Measurements from ENCODE around the gene ADCK2. TPM values are rescaled to one million over a fixed set of nuclear protein-coding genes. Genes with fewer than 3 reads are reported as not detected.

Gene ADCK2
- total RNA-seq, 1 experiment from 2014 or later = 16.8 TPM

- no peak overlapping the region for H3K4me2 ChIP-seq (ENCODE audit: low read depth, low read length, poor library complexity, severe bottlenecking)
- no peak for DNase-seq
- no peaks in the 10 kb centered on the region; the same call in 1 of the 2 replicates for H3K36me3 ChIP-seq (ENCODE audit: insufficient read depth, low read length)
Measured at GRCh38 chr7:140719721-140720120, 47.0 kb downstream of the ADCK2 start.

GRCh38 chr7:140722254-140722653, 49.5 kb downstream of the ADCK2 start:
- Histone ChIP-seq H3K4me3 (ENCODE audit: low read length) (no peak overlapping the region), H2AFZ (ENCODE audit: low read length) (no peak overlapping the region), H3K79me2 (ENCODE audit: low read length) (peaks cover 6% of the 10 kb centered on the region; the same call in 1 of the 2 replicates), H3K27ac (ENCODE audit: low read length) (no peak overlapping the region), H3K36me3 (ENCODE audit: insufficient read depth, low read length) (no peaks in the 10 kb centered on the region; the same call in 1 of the 2 replicates), H3K4me2 (ENCODE audit: low read depth, low read length, poor library complexity, severe bottlenecking) (no peak overlapping the region), H3K9ac (ENCODE audit: low read length) (no peak overlapping the region), H3K9me2 (replicated peaks; ENCODE audit: insufficient read depth, low read length) (no peaks in the 10 kb centered on the region), H3K4me1 (ENCODE audit: low read length) (peaks cover 4% of the 10 kb centered on the region; the same call in 1 of the 2 replicates), H3K9me3 (ENCODE audit: low read length) (no peaks in the 10 kb centered on the region), H4K20me1 (ENCODE audit: insufficient read depth, low read depth, low read length) (no peaks in the 10 kb centered on the region), H3K27me3 (ENCODE audit: low read length) (no peaks in the 10 kb centered on the region)
- DNase-seq = no peak

More at GRCh38 chr7:140719721-140720120, 47.0 kb downstream of the ADCK2 start:
- H3K9me2 ChIP-seq (replicated peaks; ENCODE audit: insufficient read depth, low read length) = no peaks in the 10 kb centered on the region
- no peak overlapping the region for H3K27ac ChIP-seq (ENCODE audit: low read length)
- no peak overlapping the region for H3K9ac ChIP-seq (ENCODE audit: low read length)
- no peaks in the 10 kb centered on the region for H3K4me1 ChIP-seq (ENCODE audit: low read length)
- peaks cover 6% of the 10 kb centered on the region; the same call in 1 of the 2 replicates for H3K79me2 ChIP-seq (ENCODE audit: low read length)
- no peak overlapping the region for H3K4me3 ChIP-seq (ENCODE audit: low read length)
- no peaks in the 10 kb centered on the region for H4K20me1 ChIP-seq (ENCODE audit: insufficient read depth, low read depth, low read length)
- H3K9me3 ChIP-seq (ENCODE audit: low read length) = no peaks in the 10 kb centered on the region
- H2AFZ ChIP-seq (ENCODE audit: low read length) = no peak overlapping the region
- no peaks in the 10 kb centered on the region for H3K27me3 ChIP-seq (ENCODE audit: low read length)

GRCh38 chr7:140723006-140723405, 50.3 kb downstream of the ADCK2 start:
- H3K27ac ChIP-seq (ENCODE audit: low read length) = no peak overlapping the region
- no peak overlapping the region for H3K4me2 ChIP-seq (ENCODE audit: low read depth, low read length, poor library complexity, severe bottlenecking)
- H3K4me1 ChIP-seq (ENCODE audit: low read length) = peaks cover 4% of the 10 kb centered on the region; the same call in 1 of the 2 replicates
- DNase-seq = no peak
- H3K9ac ChIP-seq (ENCODE audit: low read length) = no peak overlapping the region
- H3K9me3 ChIP-seq (ENCODE audit: low read length) = no peaks in the 10 kb centered on the region
- no peak overlapping the region for H2AFZ ChIP-seq (ENCODE audit: low read length)
- H3K9me2 ChIP-seq (replicated peaks; ENCODE audit: insufficient read depth, low read length) = no peaks in the 10 kb centered on the region
- no peaks in the 10 kb centered on the region; the same call in 1 of the 2 replicates for H3K36me3 ChIP-seq (ENCODE audit: insufficient read depth, low read length)
- H3K79me2 ChIP-seq (ENCODE audit: low read length) = peaks cover 6% of the 10 kb centered on the region; the same call in 1 of the 2 replicates
- H3K27me3 ChIP-seq (ENCODE audit: low read length) = no peaks in the 10 kb centered on the region
- no peaks in the 10 kb centered on the region for H4K20me1 ChIP-seq (ENCODE audit: insufficient read depth, low read depth, low read length)
- H3K4me3 ChIP-seq (ENCODE audit: low read length) = no peak overlapping the region

GRCh38 chr7:140723574-140723973, 50.8 kb downstream of the ADCK2 start:
- Histone ChIP-seq H3K27ac (ENCODE audit: low read length) (no peak overlapping the region), H3K4me1 (ENCODE audit: low read length) (peaks cover 4% of the 10 kb centered on the region; the same call in 1 of the 2 replicates), H3K4me3 (ENCODE audit: low read length) (no peak overlapping the region)

DNA sequence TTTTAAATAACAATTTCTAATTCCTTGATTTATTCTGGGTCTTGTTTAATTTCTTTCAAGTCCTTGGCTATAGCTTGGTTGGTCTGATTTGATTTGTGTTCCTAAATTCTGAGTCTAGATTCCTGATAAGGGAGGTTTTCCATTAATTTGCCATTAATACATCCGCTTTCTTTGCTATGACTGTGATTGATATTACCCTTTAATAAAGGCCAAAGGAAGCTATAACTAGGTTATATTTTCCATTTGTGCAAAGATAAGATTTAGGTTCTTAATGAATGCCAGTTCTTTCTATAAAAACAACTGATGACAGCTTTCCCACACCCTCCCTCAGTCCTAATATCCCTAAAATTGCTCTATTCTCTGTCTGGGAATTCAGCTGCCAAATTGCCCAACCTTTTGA, 52.0 kb downstream of the ADCK2 start:
- H3K4me2 ChIP-seq (ENCODE audit: low read depth, low read length, poor library complexity, severe bottlenecking) = no peak overlapping the region

More at GRCh38 chr7:140723574-140723973, 50.8 kb downstream of the ADCK2 start:
- Histone ChIP-seq H3K36me3 (ENCODE audit: insufficient read depth, low read length) (no peaks in the 10 kb centered on the region; the same call in 1 of the 2 replicates), H3K4me2 (ENCODE audit: low read depth, low read length, poor library complexity, severe bottlenecking) (no peak overlapping the region), H3K79me2 (ENCODE audit: low read length) (peaks cover 6% of the 10 kb centered on the region; the same call in 1 of the 2 replicates), H3K9me2 (replicated peaks; ENCODE audit: insufficient read depth, low read length) (no peaks in the 10 kb centered on the region), H3K9me3 (ENCODE audit: low read length) (no peaks in the 10 kb centered on the region), H4K20me1 (ENCODE audit: insufficient read depth, low read depth, low read length) (no peaks in the 10 kb centered on the region), H2AFZ (ENCODE audit: low read length) (no peak overlapping the region), H3K9ac (ENCODE audit: low read length) (no peak overlapping the region), H3K27me3 (ENCODE audit: low read length) (no peaks in the 10 kb centered on the region)
- DNase-seq = no peak

GRCh38 chr7:140726281-140726680, 53.5 kb downstream of the ADCK2 start:
- Histone ChIP-seq H3K79me2 (ENCODE audit: low read length) (no peaks in the 10 kb centered on the region; the same call in 1 of the 2 replicates), H3K4me3 (ENCODE audit: low read length) (no peak overlapping the region), H4K20me1 (ENCODE audit: insufficient read depth, low read depth, low read length) (no peaks in the 10 kb centered on the region), H3K9me3 (ENCODE audit: low read length) (no peaks in the 10 kb centered on the region), H3K27me3 (ENCODE audit: low read length) (no peaks in the 10 kb centered on the region), H3K27ac (ENCODE audit: low read length) (no peak overlapping the region), H2AFZ (ENCODE audit: low read length) (no peak overlapping the region), H3K9me2 (replicated peaks; ENCODE audit: insufficient read depth, low read length) (no peaks in the 10 kb centered on the region), H3K4me1 (ENCODE audit: low read length) (peaks cover 4% of the 10 kb centered on the region; the same call in 1 of the 2 replicates), H3K9ac (ENCODE audit: low read length) (no peak overlapping the region), H3K36me3 (ENCODE audit: insufficient read depth, low read length) (no peaks in the 10 kb centered on the region; the same call in 1 of the 2 replicates), H3K4me2 (ENCODE audit: low read depth, low read length, poor library complexity, severe bottlenecking) (no peak overlapping the region)
- DNase-seq = peak; percentile 71

More for the DNA sequence above, 52.0 kb downstream of the ADCK2 start:
- Histone ChIP-seq H3K4me1 (ENCODE audit: low read length) (peaks cover 4% of the 10 kb centered on the region; the same call in 1 of the 2 replicates), H3K36me3 (ENCODE audit: insufficient read depth, low read length) (no peaks in the 10 kb centered on the region; the same call in 1 of the 2 replicates), H3K9me2 (replicated peaks; ENCODE audit: insufficient read depth, low read length) (no peaks in the 10 kb centered on the region), H3K9me3 (ENCODE audit: low read length) (no peaks in the 10 kb centered on the region), H3K27ac (ENCODE audit: low read length) (no peak overlapping the region), H3K27me3 (ENCODE audit: low read length) (no peaks in the 10 kb centered on the region), H2AFZ (ENCODE audit: low read length) (no peak overlapping the region), H3K4me3 (ENCODE audit: low read length) (no peak overlapping the region), H4K20me1 (ENCODE audit: insufficient read depth, low read depth, low read length) (no peaks in the 10 kb centered on the region), H3K79me2 (ENCODE audit: low read length) (peaks cover 4% of the 10 kb centered on the region; the same call in 1 of the 2 replicates), H3K9ac (ENCODE audit: low read length) (no peak overlapping the region)
- DNase-seq = no peak

DNA sequence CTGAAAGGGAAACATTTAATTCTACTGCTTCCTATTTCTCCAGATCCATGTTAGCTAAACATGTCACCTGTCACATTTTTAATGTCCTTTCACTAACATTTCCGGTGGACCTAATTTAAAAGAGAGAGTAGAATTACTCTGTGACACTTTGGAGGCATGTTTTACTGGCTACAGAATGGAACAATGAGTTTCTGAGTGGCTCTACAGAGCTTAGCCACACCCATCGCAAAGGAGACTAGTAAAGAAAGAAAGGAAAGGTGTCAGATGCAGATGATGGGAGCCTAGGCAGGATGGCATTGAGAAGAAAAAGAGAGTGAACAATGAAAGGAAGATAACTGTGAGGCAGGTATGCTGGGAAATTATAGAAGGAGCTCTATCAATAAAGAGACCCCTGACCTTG, 59.7 kb downstream of the ADCK2 start:
- peaks cover 26% of the 10 kb centered on the region for H3K4me1 ChIP-seq (ENCODE audit: low read length)
- no peaks in the 10 kb centered on the region for H3K9me2 ChIP-seq (replicated peaks; ENCODE audit: insufficient read depth, low read length)
- no peaks in the 10 kb centered on the region for H4K20me1 ChIP-seq (ENCODE audit: insufficient read depth, low read depth, low read length)
- no peaks in the 10 kb centered on the region for H3K9me3 ChIP-seq (ENCODE audit: low read length)
- H2AFZ ChIP-seq (ENCODE audit: low read length) = no peak overlapping the region
- no peak overlapping the region for H3K27ac ChIP-seq (ENCODE audit: low read length)
- no peaks in the 10 kb centered on the region for H3K27me3 ChIP-seq (ENCODE audit: low read length)
- no peak for DNase-seq
- H3K4me2 ChIP-seq (ENCODE audit: low read depth, low read length, poor library complexity, severe bottlenecking) = no peak overlapping the region
- H3K79me2 ChIP-seq (ENCODE audit: low read length) = peaks cover 5% of the 10 kb centered on the region; the same call in 1 of the 2 replicates
- H3K4me3 ChIP-seq (ENCODE audit: low read length) = no peak overlapping the region
- peaks cover 5% of the 10 kb centered on the region; the same call in 1 of the 2 replicates for H3K36me3 ChIP-seq (ENCODE audit: insufficient read depth, low read length)
- H3K9ac ChIP-seq (ENCODE audit: low read length) = no peak overlapping the region

DNA sequence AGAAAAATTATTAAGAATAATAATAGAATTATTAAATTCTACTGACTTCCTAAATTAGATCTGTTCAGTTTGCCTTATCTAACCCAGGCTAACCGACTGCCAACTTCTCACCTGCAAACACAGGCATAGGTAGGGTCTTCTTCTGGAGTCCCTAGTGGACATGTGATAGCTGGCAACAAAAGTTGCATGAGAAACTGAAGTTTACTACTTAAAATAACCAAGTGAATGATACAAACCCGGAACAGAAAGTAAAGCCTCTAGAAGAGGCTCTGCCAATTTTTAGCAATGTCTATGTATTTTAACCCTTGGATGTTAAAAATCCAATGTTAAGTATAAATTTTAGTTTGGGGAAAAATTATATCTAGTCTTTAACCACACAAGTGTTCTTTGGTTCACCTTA, 61.4 kb downstream of the ADCK2 start:
- Histone ChIP-seq H3K9me2 (replicated peaks; ENCODE audit: insufficient read depth, low read length) (no peaks in the 10 kb centered on the region), H4K20me1 (ENCODE audit: insufficient read depth, low read depth, low read length) (no peaks in the 10 kb centered on the region), H3K9me3 (ENCODE audit: low read length) (no peaks in the 10 kb centered on the region), H3K9ac (ENCODE audit: low read length) (no peak overlapping the region), H2AFZ (ENCODE audit: low read length) (no peak overlapping the region), H3K4me2 (ENCODE audit: low read depth, low read length, poor library complexity, severe bottlenecking) (peak overlapping the region; percentile 39), H3K27me3 (ENCODE audit: low read length) (no peaks in the 10 kb centered on the region), H3K79me2 (ENCODE audit: low read length) (peaks cover 5% of the 10 kb centered on the region; the same call in 1 of the 2 replicates), H3K4me1 (ENCODE audit: low read length) (peaks cover 26% of the 10 kb centered on the region), H3K36me3 (ENCODE audit: insufficient read depth, low read length) (peaks cover 9% of the 10 kb centered on the region; the same call in 1 of the 2 replicates), H3K4me3 (ENCODE audit: low read length) (no peak overlapping the region), H3K27ac (ENCODE audit: low read length) (peak overlapping the region; percentile 59)
- peak; percentile 70 for DNase-seq
